ENCODE results near the gene FCHSD1. TPM values are rescaled to one million over a fixed set of nuclear protein-coding genes. Genes with fewer than 3 reads are reported as not detected.

The FCHSD1 gene
- total RNA-seq, 1 experiment from 2014 or later: 37.2 TPM

DNA sequence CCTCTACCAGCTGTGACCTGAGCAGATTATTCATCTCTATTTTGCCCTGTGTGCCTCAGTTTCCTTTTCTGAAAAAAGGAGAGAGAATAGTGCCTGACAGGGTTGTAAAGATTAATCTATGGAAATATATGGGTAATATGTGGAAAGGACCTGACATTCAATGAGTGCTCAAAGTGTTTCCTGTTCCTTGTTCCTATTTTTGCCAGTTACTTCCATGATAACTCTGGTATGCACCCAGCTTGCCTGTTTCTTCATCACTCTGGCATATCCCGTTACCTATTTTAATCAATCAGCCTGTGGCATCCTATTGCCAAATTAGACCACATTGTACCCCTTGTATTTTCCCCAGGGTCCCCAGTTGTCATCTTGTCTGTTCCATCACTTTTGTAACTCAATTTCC is 34.4 kb upstream of the FCHSD1 start:
- intact Hi-C loops (cut with micrococcal nuclease): no loop called here
- no peaks in the 10 kb centered on the region for H3K36me3 ChIP-seq (ENCODE audit: control insufficient read depth in 1 of 2, insufficient read depth in 2 of 2, low read length in 2 of 2)
- ATAC-seq: no peak
- H3K4me1 ChIP-seq (ENCODE audit: control insufficient read depth in 1 of 2, insufficient read depth in 2 of 2, low read length in 2 of 2): peaks cover 16 to 27% of the 10 kb centered on the region in 2 experiments
- H3K27me3 ChIP-seq (ENCODE audit: insufficient read depth, low read length): no peaks in the 10 kb centered on the region
- no peak overlapping the region for H3K9ac ChIP-seq (ENCODE audit: low read length)
- ChIA-PET RAD21 (ENCODE audit: low non-redundant PET in 1 of 2, low total read pairs in 2 of 2, uncharacterized antibody in 2 of 2, unreplicated experiment in 2 of 2) (no interaction called here), CTCF (no interaction called here), POLR2A (no interaction called here)
- H3K4me3 ChIP-seq (replicated peaks in 1 of 2; ENCODE audit: low read depth in 1 of 2, low read length in 2 of 2): no peak overlapping the region
- no peaks in the 10 kb centered on the region for H3K9me3 ChIP-seq (ENCODE audit: control insufficient read depth in 1 of 2, insufficient read depth in 1 of 2, low read depth in 1 of 2, low read length in 2 of 2)
- DNase-seq (ENCODE audit: low read depth, low spot score): no peak
- H3K9me2 ChIP-seq (ENCODE audit: insufficient read depth): no peaks in the 10 kb centered on the region
- H3K79me2 ChIP-seq (ENCODE audit: insufficient read depth, low read length): no peaks in the 10 kb centered on the region; the same call in 1 of the 2 replicates
- no peak overlapping the region for H3K27ac ChIP-seq (ENCODE audit: low read depth, low read length)
- no TSS peak for BruUV-seq (replicated peaks)
- TF ChIP-seq EGR1 (IDR thresholded peaks at IDR 0.05; ENCODE audit: low read depth) (no peak), RAD21 (IDR thresholded peaks at IDR 0.05; ENCODE audit: low read depth) (no peak), EZH2phosphoT487 (IDR thresholded peaks at IDR 0.05; ENCODE audit: borderline replicate concordance) (no peak), JUND (IDR thresholded peaks at IDR 0.05) (no peak), FOSL1 (IDR thresholded peaks at IDR 0.05; ENCODE audit: low read depth) (no peak), CEBPB (IDR thresholded peaks at IDR 0.05; ENCODE audit: low read depth) (no peak), POLR2AphosphoS5 (IDR thresholded peaks at IDR 0.05; ENCODE audit: low read depth, low read length) (no peak), ZNF274 (IDR thresholded peaks at IDR 0.05; ENCODE audit: low read depth, low read length) (no peak), SRF (IDR thresholded peaks at IDR 0.05; ENCODE audit: low read depth) (no peak), ZFX (IDR thresholded peaks at IDR 0.05) (no peak), POLR2A (IDR thresholded peaks at IDR 0.05; ENCODE audit: borderline replicate concordance, extremely low read depth, insufficient read depth, insufficient read length) (no peak), YY1 (IDR thresholded peaks at IDR 0.05; ENCODE audit: extremely low read depth, insufficient replicate concordance, low read depth, low read length) (no peak), SIN3A (IDR thresholded peaks at IDR 0.05; ENCODE audit: low read depth) (no peak), TCF7L2 (IDR thresholded peaks at IDR 0.05; ENCODE audit: borderline replicate concordance, extremely low read depth, insufficient read depth, insufficient read length) (no peak)
- TF ChIP-seq, protein P1, sequence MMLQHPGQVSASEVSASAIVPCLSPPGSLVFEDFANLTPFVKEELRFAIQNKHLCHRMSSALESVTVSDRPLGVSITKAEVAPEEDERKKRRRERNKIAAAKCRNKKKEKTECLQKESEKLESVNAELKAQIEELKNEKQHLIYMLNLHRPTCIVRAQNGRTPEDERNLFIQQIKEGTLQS (IDR thresholded peaks at IDR 0.05): no peak
- TF ChIP-seq, protein P2, sequence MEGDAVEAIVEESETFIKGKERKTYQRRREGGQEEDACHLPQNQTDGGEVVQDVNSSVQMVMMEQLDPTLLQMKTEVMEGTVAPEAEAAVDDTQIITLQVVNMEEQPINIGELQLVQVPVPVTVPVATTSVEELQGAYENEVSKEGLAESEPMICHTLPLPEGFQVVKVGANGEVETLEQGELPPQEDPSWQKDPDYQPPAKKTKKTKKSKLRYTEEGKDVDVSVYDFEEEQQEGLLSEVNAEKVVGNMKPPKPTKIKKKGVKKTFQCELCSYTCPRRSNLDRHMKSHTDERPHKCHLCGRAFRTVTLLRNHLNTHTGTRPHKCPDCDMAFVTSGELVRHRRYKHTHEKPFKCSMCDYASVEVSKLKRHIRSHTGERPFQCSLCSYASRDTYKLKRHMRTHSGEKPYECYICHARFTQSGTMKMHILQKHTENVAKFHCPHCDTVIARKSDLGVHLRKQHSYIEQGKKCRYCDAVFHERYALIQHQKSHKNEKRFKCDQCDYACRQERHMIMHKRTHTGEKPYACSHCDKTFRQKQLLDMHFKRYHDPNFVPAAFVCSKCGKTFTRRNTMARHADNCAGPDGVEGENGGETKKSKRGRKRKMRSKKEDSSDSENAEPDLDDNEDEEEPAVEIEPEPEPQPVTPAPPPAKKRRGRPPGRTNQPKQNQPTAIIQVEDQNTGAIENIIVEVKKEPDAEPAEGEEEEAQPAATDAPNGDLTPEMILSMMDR (IDR thresholded peaks at IDR 0.05 in 2 of 3, conservative IDR thresholded peaks at IDR 0.05 in 1 of 3; ENCODE audit: borderline replicate concordance in 1 of 3, insufficient read depth in 1 of 3, low read depth in 2 of 3, low read length in 2 of 3): no peak
- TF ChIP-seq, protein P3, sequence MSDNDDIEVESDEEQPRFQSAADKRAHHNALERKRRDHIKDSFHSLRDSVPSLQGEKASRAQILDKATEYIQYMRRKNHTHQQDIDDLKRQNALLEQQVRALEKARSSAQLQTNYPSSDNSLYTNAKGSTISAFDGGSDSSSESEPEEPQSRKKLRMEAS (IDR thresholded peaks at IDR 0.05): no peak
- TF ChIP-seq, protein P4, sequence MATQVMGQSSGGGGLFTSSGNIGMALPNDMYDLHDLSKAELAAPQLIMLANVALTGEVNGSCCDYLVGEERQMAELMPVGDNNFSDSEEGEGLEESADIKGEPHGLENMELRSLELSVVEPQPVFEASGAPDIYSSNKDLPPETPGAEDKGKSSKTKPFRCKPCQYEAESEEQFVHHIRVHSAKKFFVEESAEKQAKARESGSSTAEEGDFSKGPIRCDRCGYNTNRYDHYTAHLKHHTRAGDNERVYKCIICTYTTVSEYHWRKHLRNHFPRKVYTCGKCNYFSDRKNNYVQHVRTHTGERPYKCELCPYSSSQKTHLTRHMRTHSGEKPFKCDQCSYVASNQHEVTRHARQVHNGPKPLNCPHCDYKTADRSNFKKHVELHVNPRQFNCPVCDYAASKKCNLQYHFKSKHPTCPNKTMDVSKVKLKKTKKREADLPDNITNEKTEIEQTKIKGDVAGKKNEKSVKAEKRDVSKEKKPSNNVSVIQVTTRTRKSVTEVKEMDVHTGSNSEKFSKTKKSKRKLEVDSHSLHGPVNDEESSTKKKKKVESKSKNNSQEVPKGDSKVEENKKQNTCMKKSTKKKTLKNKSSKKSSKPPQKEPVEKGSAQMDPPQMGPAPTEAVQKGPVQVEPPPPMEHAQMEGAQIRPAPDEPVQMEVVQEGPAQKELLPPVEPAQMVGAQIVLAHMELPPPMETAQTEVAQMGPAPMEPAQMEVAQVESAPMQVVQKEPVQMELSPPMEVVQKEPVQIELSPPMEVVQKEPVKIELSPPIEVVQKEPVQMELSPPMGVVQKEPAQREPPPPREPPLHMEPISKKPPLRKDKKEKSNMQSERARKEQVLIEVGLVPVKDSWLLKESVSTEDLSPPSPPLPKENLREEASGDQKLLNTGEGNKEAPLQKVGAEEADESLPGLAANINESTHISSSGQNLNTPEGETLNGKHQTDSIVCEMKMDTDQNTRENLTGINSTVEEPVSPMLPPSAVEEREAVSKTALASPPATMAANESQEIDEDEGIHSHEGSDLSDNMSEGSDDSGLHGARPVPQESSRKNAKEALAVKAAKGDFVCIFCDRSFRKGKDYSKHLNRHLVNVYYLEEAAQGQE (IDR thresholded peaks at IDR 0.05; ENCODE audit: low read depth): no peak
- H4K20me1 ChIP-seq (ENCODE audit: insufficient read depth): no peaks in the 10 kb centered on the region
- no peak overlapping the region for H2AFZ ChIP-seq (ENCODE audit: low read depth, low read length, poor library complexity, severe bottlenecking)
- H3K4me2 ChIP-seq (ENCODE audit: low read length): no peak overlapping the region
